GM19035 (cell line): Measurements from ENCODE around the gene SCT.
"Not testable (repeated sequence)": the region's sequence is repeated elsewhere in the genome, so short reads cannot be mapped to it uniquely, and the experiment has no call there.

Experiments used
- ATAC-seq: cut with Tn5 transposase; IDR thresholded peaks from one replicate; pipeline ENCODE4 v1.9.1; 2021; ENCODE audit not compliant: unreplicated experiment

The SCT gene, protein sequence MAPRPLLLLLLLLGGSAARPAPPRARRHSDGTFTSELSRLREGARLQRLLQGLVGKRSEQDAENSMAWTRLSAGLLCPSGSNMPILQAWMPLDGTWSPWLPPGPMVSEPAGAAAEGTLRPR

GRCh38 chr11:626475-627307 lies at the start of gene SCT:
Gene SCT (minus strand): TSS chr11:627181. CDS start chr11:627143, 38 bp downstream.
- no peak for ATAC-seq

DNA sequence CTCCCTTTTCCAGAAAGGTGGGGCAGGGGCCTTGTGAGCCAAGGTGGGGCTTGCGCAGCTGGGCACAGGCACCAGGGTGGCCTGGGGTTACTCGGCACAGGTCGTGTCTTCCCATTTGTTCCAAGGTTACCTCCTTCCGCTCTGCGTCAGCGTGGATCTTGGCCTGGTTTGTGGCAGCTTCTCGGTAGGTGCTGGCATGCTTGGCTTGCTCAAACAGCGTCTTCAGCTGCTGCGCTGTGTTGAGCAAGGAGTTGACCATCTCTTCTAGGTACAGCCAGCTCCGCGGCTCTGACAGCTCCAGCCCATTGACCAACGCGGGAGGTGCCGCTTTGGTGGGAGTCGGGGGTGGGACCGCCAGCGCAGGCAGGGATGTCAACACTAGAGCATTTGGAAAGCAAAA lies 47.4 kb upstream of the SCT start:
- no peak for ATAC-seq

DNA sequence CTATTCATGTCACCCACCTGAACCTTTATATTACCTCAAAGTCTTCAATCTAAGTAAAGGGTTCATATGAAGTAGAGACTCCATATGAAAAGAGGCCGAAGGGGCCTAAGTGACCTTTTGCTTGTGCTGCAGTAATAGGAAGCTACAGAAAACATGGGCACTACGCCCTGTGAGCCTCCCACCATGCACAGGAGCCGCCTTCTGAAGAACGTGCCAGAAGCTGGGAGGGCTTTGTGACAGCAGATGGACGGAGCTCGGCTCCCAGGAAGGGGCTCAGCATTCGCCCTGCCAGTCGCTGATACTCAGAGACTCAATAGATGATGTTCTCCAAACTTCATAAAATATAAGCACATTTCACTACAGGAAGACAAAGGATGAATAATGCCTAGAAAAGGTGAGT lies 46.9 kb upstream of the SCT start:
- no peak for ATAC-seq

GRCh38 chr11:665704-666281 lies 38.8 kb upstream of the SCT start:
- ATAC-seq = no peak

DNA sequence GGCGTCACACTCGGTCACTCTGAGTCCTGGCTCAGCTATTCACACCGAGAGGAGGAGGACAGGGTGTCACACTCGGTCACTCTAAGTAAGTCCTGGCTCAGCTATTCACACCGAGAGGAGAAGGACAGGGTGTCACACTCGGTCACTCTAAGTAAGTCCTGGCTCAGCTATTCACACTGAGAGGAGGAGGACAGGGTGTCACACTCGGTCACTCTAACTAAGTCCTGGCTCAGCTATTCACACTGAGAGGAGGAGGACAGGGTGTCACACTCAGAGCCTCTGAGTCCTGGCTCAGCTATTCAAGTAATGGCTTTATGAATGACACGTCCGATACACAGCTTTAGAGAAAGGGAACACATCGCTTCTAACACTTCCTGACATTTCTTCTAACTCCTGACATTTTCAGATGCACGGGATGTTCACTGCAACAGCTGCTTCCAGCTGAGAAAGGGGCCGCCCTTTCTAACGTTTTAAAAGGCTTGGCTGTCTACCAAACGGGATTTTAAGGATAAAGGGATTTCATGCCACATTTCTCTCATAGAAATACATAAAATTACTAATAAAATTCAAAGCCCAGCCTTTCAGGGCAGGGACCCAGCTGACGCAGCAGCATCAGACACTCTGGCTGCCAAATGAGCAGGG lies 38.2 kb upstream of the SCT start:
- no peak for ATAC-seq

- no peak for ATAC-seq
These were observed 35.8 kb upstream of the SCT start for GRCh38 chr11:662689-663274.

- no peak for ATAC-seq
These were observed 33.9 kb upstream of the SCT start for GRCh38 chr11:660681-661444.

DNA sequence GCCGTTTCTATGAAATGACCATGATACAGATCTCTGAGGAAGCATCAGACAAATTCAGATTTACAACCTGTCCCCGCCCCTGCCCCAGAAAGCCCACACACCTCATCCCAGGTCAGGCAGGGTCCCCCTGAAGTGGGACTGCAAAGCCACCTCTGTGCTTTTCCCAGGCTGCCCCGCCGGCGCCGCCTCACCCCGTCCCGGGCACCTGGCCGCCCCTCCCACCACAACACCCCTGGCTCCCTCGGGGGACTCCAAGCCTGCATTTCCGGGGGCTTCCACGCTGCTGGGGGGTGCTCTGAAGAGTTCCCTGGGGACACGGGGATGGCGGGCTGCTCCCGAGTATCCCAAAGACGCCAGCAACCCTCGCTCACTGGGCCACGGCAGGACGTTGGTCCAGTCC lies 33.3 kb upstream of the SCT start:
- no peak for ATAC-seq

DNA sequence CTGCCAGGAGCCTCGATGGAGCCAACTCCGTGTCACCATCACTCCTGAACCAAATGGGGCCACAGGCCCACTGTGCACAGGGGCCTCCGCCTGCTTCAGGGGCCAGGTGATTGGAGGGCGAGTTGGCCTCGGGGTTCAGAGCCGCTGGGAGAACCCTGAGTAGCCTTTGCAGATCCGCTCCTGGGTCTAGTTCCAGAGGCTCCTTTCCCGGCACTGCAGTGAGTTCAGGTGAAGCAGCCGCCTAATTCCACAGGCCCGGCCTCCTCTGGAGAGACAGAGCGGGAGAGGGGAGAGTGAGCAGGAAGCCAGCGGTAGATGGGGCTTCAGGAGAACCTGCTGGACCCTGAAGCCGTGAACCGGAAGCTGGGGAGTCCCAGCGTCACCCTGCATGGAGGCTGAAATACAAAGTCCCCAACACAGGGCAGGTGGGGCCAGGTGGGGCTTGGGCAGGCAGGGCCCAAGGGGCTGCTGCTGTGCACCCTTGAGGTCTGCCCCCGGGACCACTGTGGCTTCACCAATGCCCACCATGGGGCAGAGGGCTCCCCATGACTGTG lies 32.6 kb upstream of the SCT start:
- ATAC-seq = no peak

DNA sequence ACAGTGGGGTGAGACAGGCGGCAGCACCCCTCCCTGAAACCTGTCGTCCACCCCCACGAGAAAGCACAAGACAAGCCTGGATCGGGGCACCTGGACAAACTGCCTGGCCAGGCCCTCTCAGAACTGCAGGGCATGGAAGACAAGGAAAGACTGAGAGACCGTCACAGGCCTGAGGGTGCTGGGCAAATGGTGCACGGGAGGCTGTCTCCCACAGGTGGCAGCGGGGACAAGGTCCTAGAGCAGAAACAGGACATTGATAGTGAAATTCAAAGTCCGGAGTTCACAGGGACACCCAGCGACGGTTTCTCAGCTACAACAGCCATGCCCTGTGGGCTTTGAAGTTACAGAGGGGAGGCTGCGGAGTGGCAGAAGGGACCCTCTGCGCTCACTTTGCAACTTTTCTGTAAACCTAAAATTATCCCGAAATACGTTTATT lies 30.7 kb upstream of the SCT start:
- no peak for ATAC-seq

- no peak for ATAC-seq
These were observed 29.9 kb upstream of the SCT start for GRCh38 chr11:656866-657265.

GRCh38 chr11:656426-656825 lies 29.4 kb upstream of the SCT start:
- ATAC-seq = no peak

GRCh38 chr11:655036-655726 lies 28.2 kb upstream of the SCT start:
- no peak for ATAC-seq

GRCh38 chr11:654444-654843 lies 27.5 kb upstream of the SCT start:
- ATAC-seq = not testable (repeated sequence)

- ATAC-seq = no peak
These were observed 26.9 kb upstream of the SCT start for GRCh38 chr11:653837-654236.

DNA sequence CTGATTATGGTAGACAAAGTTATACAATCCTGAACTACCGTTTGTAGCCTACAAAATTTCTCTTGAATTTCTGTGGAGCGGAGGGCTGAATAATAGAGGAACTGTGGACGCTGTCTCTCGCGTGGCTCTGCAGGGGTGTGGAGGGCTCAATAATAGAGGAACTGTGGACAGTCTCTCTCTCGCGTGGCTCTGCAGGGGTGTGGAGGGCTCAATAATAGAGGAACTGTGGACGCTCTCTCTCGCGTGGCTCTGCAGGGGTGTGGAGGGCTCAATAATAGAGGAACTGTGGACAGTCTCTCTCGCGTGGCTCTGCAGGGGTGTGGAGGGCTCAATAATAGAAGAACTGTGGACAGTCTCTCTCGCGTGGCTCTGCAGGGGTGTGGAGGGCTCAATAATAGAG lies 26.2 kb upstream of the SCT start:
- ATAC-seq = not testable (repeated sequence)

GRCh38 chr11:650482-650881 lies 23.5 kb upstream of the SCT start:
- no peak for ATAC-seq

DNA sequence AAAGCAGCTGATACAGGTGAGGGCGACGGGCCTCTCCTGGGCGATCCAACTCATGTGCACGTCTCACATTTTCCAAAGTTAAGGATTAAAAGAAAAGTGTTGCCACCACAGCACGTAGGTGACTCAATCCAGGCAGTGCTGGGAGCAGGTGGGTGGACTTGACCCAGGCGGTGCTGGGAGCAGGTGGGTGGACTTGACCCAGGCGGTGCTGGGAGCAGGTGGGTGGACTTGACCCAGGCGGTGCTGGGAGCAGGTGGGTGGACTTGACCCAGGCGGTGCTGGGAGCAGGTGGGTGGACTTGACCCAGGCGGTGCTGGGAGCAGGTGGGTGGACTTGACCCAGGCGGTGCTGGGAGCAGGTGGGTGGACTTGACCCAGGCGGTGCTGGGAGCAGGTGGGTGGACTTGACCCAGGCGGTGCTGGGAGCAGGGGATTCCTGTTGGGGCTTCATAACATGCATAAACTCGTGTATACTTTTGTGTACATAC lies 20.7 kb upstream of the SCT start:
- ATAC-seq = not testable (repeated sequence)

DNA sequence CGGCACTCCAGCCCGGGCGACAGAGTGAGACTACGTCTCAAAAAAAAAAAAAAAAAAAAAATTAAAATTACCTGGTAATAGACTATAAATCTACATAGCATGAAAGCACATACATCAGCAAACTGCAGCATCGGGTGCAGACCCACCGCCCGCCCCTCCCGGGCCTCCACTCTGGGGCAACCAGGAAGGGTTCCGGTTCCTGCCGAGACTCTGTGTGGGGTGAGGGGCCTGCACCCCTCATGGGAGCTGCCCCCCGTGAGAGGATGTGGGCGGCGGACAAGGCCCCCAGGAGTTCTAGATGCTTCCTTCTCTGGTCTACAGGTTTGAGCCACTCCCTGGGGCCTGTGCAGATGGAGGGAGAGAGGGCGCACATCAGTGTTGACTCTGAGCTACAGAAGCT lies 19.2 kb upstream of the SCT start:
- ATAC-seq = no peak

GRCh38 chr11:645536-645935 lies 18.6 kb upstream of the SCT start:
- no peak for ATAC-seq
